GM10266 (cell line): Measurements from ENCODE around the gene RND1.

Experiments used
- DNase-seq: peaks from one replicate; pipeline ENCODE4 v3.0.0; 2012; ENCODE audit errors: extremely low spot score
- TF ChIP-seq, protein P1 (sequence below): IDR thresholded peaks from 2 replicates; pipeline ENCODE4 v1.5.1; 2012; ENCODE audit warnings: mild to moderate bottlenecking, low read depth; ENCODE audit not compliant: control insufficient read depth, insufficient read depth; ENCODE audit errors: missing control alignments

Gene RND1

DNA sequence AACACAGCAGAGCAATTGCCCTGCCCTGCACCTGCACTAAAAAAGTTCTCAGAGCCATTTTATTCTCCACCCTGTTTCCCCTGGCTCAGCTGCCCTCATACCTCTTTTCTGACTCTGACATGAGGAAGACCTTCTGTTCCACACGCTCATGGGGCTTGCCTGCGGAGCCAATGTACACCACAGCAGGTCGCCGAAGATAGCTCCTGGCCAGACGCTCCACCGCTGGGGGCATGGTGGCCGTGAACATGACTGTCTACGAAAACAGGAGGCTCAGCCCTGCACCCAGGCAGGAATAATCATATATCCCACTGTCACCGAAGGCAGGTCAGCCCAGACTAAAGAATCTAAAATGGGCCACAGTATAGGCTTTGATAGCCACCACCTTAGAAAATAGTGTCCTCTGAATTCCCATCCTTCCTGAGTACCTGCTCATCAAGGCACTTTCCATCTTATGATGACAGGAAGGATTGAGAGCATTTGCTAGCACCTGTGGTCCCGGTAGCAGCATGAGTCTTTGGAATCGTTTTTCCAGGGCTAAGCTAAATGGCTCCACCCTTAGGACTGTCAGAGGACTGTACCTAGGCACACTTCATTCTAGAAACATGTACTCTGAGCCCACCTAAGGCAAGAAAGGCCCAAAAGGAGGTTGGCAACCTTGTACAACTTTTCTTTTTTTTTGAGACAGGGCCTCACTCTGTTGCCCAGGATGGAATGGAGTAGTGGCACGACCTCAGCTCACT lies 33.2 kb downstream of the RND1 start:
- TF ChIP-seq, protein P1, sequence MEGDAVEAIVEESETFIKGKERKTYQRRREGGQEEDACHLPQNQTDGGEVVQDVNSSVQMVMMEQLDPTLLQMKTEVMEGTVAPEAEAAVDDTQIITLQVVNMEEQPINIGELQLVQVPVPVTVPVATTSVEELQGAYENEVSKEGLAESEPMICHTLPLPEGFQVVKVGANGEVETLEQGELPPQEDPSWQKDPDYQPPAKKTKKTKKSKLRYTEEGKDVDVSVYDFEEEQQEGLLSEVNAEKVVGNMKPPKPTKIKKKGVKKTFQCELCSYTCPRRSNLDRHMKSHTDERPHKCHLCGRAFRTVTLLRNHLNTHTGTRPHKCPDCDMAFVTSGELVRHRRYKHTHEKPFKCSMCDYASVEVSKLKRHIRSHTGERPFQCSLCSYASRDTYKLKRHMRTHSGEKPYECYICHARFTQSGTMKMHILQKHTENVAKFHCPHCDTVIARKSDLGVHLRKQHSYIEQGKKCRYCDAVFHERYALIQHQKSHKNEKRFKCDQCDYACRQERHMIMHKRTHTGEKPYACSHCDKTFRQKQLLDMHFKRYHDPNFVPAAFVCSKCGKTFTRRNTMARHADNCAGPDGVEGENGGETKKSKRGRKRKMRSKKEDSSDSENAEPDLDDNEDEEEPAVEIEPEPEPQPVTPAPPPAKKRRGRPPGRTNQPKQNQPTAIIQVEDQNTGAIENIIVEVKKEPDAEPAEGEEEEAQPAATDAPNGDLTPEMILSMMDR = no peak
- DNase-seq = no peak

DNA sequence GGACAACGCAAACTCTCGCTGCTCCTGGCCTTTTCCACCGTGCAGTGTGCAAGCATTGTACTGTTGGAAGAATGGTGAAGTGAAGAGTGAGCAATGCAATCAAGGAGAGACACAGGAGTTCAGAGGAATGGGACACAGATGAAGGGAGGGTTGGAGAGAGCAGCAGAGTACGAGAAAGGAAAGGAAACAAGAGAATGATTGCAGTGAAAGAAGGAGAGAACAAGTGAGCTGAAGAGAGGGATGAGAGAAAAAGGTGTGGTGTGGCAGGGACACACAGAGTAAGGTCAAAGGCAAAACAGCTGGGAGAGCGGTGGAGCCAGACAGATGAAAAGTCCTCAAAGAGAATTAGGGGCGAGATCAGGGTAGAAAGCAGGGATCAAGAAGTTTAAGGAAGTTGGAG lies 34.4 kb downstream of the RND1 start:
- TF ChIP-seq, protein P1 = no peak

DNA sequence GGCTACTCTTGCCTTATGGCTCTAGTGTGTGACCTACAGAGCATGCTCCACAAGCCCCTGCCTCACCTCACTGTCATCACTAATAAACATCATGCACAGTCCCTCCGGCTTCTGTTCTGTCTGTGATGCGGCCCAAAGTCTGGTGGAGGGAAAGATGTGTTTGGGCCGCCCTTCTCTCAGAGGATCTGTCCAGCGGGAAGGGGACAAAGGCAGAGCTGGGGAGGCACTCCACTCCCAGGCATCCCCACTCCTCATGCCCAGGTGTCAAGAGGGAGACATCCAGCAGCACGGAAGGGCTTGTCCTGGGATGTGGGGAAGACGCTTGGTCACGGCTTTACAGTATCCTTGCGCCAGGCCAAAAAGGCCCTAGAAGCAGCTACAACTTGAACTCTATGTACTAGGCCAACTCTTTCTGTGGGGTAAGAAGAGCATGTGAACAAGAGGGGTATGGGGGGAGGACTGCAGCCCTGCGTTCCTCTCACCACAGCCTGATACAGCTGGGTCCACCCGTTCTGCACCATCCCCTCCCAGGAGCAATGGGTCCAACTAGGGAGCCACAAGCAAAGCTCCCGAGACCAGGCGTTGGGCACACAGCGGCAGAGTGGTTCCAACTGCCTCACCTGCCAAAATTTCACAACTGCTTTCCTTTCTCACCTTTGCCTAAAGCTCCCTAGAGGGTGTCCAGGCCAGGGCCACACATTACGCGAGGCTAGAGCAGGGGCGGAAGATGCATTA lies 36.7 kb downstream of the RND1 start:
- DNase-seq = no peak
- TF ChIP-seq, protein P1 = no peak

More for the DNA sequence above, 34.4 kb downstream of the RND1 start:
- no peak for DNase-seq

DNA sequence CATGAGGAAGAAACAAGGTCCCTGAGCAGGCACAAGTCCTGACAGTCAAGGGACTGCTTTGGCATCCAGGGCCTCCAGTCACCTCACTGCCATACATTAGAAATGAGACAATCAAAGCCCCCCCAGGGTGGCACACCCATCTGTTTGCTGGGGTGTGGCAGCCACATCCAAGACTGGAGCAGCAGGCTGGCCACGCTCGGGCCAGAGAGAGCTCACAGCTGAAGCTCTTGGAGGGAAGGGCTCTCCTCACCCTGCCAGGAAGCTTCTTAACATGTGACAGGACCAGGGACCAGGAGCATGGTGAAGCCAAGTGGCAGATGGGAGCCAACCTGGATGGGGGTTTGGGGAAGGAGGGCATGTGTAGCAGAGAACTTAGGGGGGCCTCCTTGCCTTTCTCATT lies 37.4 kb downstream of the RND1 start:
- TF ChIP-seq, protein P1 = no peak
- DNase-seq = no peak

DNA sequence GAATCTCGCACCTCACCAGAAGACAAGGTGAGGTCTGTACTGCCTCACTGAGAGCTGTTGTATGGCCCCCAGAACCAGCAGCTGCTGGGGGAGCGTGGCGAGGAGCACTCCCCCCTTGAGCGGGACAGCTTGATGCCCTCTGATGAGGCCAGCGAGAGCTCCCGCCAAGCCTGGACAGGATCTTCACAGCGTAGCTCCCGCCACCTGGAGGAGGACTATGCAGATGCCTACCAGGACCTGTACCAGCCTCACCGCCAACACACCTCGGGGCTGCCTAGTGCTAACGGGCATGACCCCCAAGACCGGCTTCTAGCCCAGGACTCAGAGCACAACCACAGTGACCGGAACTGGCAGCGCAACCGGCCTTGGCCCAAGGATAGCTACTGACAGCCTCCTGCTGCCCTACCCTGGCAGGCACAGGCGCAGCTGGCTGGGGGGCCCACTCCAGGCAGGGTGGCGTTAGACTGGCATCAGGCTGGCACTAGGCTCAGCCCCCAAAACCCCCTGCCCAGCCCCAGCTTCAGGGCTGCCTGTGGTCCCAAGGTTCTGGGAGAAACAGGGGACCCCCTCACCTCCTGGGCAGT lies 38.1 kb downstream of the RND1 start:
- DNase-seq = no peak
- TF ChIP-seq, protein P1 = no peak

DNA sequence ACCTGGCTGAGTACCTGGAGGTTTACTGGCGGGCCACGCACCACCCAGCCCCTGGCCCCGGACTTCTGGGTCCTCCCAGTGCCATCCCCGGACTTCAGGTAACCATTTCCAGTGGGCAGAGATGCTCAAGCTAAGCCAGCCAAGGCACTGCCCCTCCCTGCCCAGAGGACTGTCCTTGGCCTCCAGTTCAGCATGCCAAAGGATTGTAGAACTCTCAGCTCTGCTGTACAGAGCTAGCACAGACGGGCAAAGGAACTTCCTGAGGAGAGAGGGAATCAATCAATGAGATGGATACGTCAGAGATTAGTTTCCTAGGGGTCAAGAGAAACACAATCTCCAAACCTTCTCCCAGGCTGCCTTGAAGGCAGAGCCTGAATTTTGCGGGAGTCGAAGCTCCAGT lies 38.6 kb downstream of the RND1 start:
- TF ChIP-seq, protein P1 = no peak
- DNase-seq = no peak
